B cell (primary cell): ENCODE data around the gene LYRM2. TPM values are rescaled to one million over a fixed set of nuclear protein-coding genes. Genes with fewer than 3 reads are reported as not detected.

Source experiments
- ATAC-seq: fragments of 200-7000 bp; cut with Tn5 transposase; one replicate; pipeline ENCODE4 v1.10.0; 2021; ENCODE audit warnings: low read depth, mild to moderate bottlenecking, moderate number of reproducible peaks, moderate library complexity
- CTCF ChIA-PET: fragments of 350-600 bp; sonication (Branson Sonifier 250); formaldehyde crosslinking; loops from one replicate; lab custom pipeline; 2021; ENCODE audit warnings: antibody characterized with exemption, inconsistent platforms; lab: Charles Lee
- POLR2A ChIA-PET: fragments of 350-600 bp; sonication (Branson Sonifier 250); formaldehyde crosslinking; loops from one replicate; lab custom pipeline; 2021; ENCODE audit warnings: antibody characterized with exemption; lab: Charles Lee
- DNase-seq: peaks from one replicate; pipeline ENCODE4 v3.0.0; 2013
- H2AFZ ChIP-seq: 2 replicates; pipeline ENCODE4 v1.6.1; 2012; ENCODE audit warnings: mild to moderate bottlenecking, low read depth, low read length; ENCODE audit not compliant: insufficient read depth, poor library complexity, severe bottlenecking
- H3K27ac ChIP-seq, 2 donors: 1 replicate in 1 of 2; 2 replicates in 1 of 2; pipeline ENCODE4 v1.5.1; 2012 to 2013; ENCODE audit warnings: low read length in 2 of 2, mild to moderate bottlenecking in 2 of 2, moderate library complexity in 1 of 2
- H3K27me3 ChIP-seq, 4 experiments: fragments of 200-600 bp in 1 of 4; sonication (generic) in 1 of 4; replicated peaks in 1 of 4; 1 replicate in 2 of 4; 2 replicates in 2 of 4; pipeline versions ENCODE4 v1.6.1 to v1.7.0; 2013 to 2016; ENCODE audit warnings: low read length in 3 of 4, mild to moderate bottlenecking in 2 of 4, mixed read lengths in 1 of 4, moderate library complexity in 1 of 4; ENCODE audit not compliant: insufficient read depth in 4 of 4, control insufficient read depth in 3 of 4; ENCODE audit errors: control extremely low read depth in 1 of 4
- H3K36me3 ChIP-seq, 2 experiments: replicated peaks in 1 of 2; 1 replicate in 1 of 2; 2 replicates in 1 of 2; pipeline versions ENCODE4 v1.6.1 to v1.7.1; 2013; ENCODE audit warnings: low read length in 1 of 2; ENCODE audit not compliant: insufficient read depth in 2 of 2, control insufficient read depth in 1 of 2; ENCODE audit errors: control extremely low read depth in 1 of 2, extremely low read depth in 1 of 2
- H3K4me1 ChIP-seq, 2 donors: fragments of 200-600 bp in 1 of 2; sonication (generic) in 1 of 2; 1 replicate in 1 of 2; 2 replicates in 1 of 2; pipeline versions ENCODE4 v1.5.1 to v1.6.1; 2013 to 2017; ENCODE audit warnings: low read length in 2 of 2; ENCODE audit not compliant: control insufficient read depth in 2 of 2, insufficient read depth in 2 of 2
- H3K4me2 ChIP-seq: replicated peaks from 2 replicates; pipeline ENCODE3; 2012; ENCODE audit warnings: mild to moderate bottlenecking, low read depth, low read length; ENCODE audit not compliant: poor library complexity, severe bottlenecking
- H3K4me3 ChIP-seq, 5 experiments: fragments of 200-600 bp in 1 of 5; sonication (generic) in 1 of 5; 1 replicate in 3 of 5; 2 replicates in 2 of 5; pipeline versions ENCODE4 v1.5.1 to v1.7.0; 2011 to 2016; ENCODE audit warnings: low read length in 4 of 5, mild to moderate bottlenecking in 4 of 5, low read depth in 2 of 5, control low read depth in 1 of 5, moderate library complexity in 1 of 5; ENCODE audit not compliant: insufficient read depth in 1 of 5; ENCODE audit errors: control extremely low read depth in 1 of 5, extremely low read depth in 1 of 5
- H3K79me2 ChIP-seq: fragments of 200-600 bp; sonication (generic); one replicate; pipeline ENCODE4 v1.6.0; 2016; ENCODE audit warnings: low read length; ENCODE audit not compliant: control insufficient read depth, insufficient read depth
- H3K9ac ChIP-seq: fragments of 200-600 bp; sonication (generic); 2 replicates; pipeline ENCODE4 v1.6.1; 2017; ENCODE audit warnings: mild to moderate bottlenecking, low read length, moderate library complexity
- H3K9me3 ChIP-seq, 3 donors: one replicate each; pipeline versions ENCODE4 v1.6.1 to v1.7.1; 2013; ENCODE audit warnings: low read length in 2 of 3; ENCODE audit not compliant: control insufficient read depth in 2 of 3, insufficient read depth in 1 of 3; ENCODE audit errors: control extremely low read depth in 1 of 3
- H4K20me1 ChIP-seq: 2 replicates; pipeline ENCODE4 v1.6.0; 2012; ENCODE audit warnings: mild to moderate bottlenecking, low read length; ENCODE audit not compliant: insufficient read depth, control insufficient read depth, poor library complexity, severe bottlenecking
- H3K27ac Mint-ChIP-seq: one replicate; pipeline ENCODE4 v1.8.0; 2021; ENCODE audit warnings: mixed read lengths
- H3K27me3 Mint-ChIP-seq: one replicate; pipeline ENCODE4 v1.8.0; 2021; ENCODE audit warnings: mixed read lengths
- H3K4me1 Mint-ChIP-seq: one replicate; pipeline ENCODE4 v1.8.0; 2021; ENCODE audit warnings: mixed read lengths
- H3K4me3 Mint-ChIP-seq: one replicate; pipeline ENCODE4 v1.8.0; 2021; ENCODE audit warnings: mixed read lengths
- H3K9me3 Mint-ChIP-seq: one replicate; pipeline ENCODE4 v1.8.0; 2022; ENCODE audit warnings: mixed read lengths; ENCODE audit not compliant: insufficient read depth
- EZH2 ChIP-seq: IDR thresholded peaks from 2 replicates; pipeline ENCODE4 v1.6.1; 2012; ENCODE audit warnings: borderline replicate concordance, low read depth, mild to moderate bottlenecking, moderate library complexity, low read length; ENCODE audit not compliant: insufficient read depth, poor library complexity, severe bottlenecking
- WGBS: methylation state at CpG from one replicate; pipeline ENCODE4 v1.1.5; 2013; ENCODE audit warnings: missing lambda C conversion rate; ENCODE audit not compliant: insufficient coverage; 5-methylcytosine and 5-hydroxymethylcytosine counted together
- intact Hi-C: fragments of 100-400 bp; cut with micrococcal nuclease; formaldehyde crosslinking; loops from one replicate; pipeline ENCODE4 v1.10.0; 2022
- polyA plus RNA-seq: library from polyadenylated mRNA; depleted of rRNA; stranded (reverse); fragments of >200 nt; gene quantifications from 2 replicates; pipeline ENCODE4 v1.2.3, GENCODE V29; 2012
- total RNA-seq, 2 donors: library from RNA; stranded (reverse); fragments of 120-200 nt in 1 of 2; gene quantifications; 1 replicate in 1 of 2; 2 replicates in 1 of 2; pipeline versions ENCODE4 v1.2.3 to v1.2.4, GENCODE V29; 2013 to 2022
- TF ChIP-seq, protein P1 (sequence below): fragments of 200-600 bp; IDR thresholded peaks from one replicate; pipeline ENCODE4 v1.8.0; 2022; ENCODE audit warnings: antibody characterized with exemption, mild to moderate bottlenecking

Gene LYRM2
- total and polyA plus RNA-seq, 2 donors (not counting 1 experiment from before 2014, with no cell fraction given), result 17.6 to 33.7 TPM

DNA sequence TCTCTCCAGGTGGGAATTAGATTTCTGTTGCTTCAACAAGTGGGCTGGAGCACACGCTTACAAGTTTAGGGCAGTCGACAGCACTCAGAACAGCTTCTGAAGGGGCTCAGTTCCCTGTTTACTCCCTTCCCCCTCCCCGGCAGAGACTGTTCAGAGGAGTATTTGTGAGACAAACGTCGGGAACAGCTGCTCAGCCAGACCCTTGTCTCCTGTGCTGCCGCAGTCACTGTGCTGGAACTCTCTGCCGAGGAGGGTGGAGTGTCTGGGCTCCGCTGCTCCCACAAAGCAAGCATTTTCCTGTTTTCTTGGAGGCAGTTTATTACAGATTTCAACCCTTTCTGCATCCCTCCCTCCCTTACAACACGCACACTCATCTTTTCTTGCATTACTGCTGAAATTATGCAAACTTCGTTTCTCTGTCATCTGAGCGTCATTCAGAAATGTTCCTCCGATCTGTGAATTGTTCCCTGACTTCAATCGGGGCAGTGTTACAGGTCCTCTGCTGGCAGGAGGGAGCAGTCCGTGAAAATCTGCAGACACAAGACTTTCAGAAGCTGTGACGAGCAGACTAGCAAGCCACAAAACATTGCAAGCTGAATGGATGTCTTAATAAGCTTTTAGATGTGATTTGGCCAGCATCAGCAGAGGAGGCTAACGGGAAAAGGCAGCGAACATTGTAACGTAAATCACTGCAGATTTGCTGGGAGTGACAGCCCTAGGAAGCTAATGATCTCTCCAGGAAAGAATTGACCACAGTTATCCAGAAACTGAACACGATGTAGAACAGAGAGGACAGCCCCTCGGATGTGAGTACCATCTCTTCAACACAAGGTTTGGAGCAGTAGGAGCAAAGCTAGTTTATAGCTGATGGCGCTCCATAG is 76.2 kb downstream of the LYRM2 start:
- Histone ChIP-seq H3K4me2 (no peak overlapping the region), H3K9me3 (peaks cover 0 to 4% (median 0%) of the 10 kb centered on the region in 3 donors), H3K4me1 (no peaks in the 10 kb centered on the region), H3K27me3 (no peaks in the 10 kb centered on the region), H3K79me2 (no peaks in the 10 kb centered on the region), H3K4me3 (no peak overlapping the region), H3K9ac (no peak overlapping the region), H3K27ac (no peak overlapping the region), H4K20me1 (no peaks in the 10 kb centered on the region), H2AFZ (no peak overlapping the region), H3K36me3 (no peaks in the 10 kb centered on the region)
- ChIA-PET CTCF (interaction anchor here (1.2 kb wide), 1 partner anchor 23 kb away, joined by 3 read pairs; no protein-coding TSS in a partner anchor), POLR2A (no interaction called here)
- H3K27me3 Mint-ChIP-seq, result no peaks in the 10 kb centered on the region
- H3K9me3 Mint-ChIP-seq, result peaks cover under 1% of the 10 kb centered on the region
- 93% methylated on average over 19 of the region's 21 CpGs for WGBS
- intact Hi-C loops, result no loop called here
- no peak overlapping the region for H3K27ac Mint-ChIP-seq
- DNase-seq (no peak), ATAC-seq (no peak)
- TF ChIP-seq, protein P1, sequence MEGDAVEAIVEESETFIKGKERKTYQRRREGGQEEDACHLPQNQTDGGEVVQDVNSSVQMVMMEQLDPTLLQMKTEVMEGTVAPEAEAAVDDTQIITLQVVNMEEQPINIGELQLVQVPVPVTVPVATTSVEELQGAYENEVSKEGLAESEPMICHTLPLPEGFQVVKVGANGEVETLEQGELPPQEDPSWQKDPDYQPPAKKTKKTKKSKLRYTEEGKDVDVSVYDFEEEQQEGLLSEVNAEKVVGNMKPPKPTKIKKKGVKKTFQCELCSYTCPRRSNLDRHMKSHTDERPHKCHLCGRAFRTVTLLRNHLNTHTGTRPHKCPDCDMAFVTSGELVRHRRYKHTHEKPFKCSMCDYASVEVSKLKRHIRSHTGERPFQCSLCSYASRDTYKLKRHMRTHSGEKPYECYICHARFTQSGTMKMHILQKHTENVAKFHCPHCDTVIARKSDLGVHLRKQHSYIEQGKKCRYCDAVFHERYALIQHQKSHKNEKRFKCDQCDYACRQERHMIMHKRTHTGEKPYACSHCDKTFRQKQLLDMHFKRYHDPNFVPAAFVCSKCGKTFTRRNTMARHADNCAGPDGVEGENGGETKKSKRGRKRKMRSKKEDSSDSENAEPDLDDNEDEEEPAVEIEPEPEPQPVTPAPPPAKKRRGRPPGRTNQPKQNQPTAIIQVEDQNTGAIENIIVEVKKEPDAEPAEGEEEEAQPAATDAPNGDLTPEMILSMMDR, result no peak
- TF ChIP-seq EZH2, result no peak
- H3K4me3 Mint-ChIP-seq, result no peak overlapping the region
- no peaks in the 10 kb centered on the region for H3K4me1 Mint-ChIP-seq

DNA sequence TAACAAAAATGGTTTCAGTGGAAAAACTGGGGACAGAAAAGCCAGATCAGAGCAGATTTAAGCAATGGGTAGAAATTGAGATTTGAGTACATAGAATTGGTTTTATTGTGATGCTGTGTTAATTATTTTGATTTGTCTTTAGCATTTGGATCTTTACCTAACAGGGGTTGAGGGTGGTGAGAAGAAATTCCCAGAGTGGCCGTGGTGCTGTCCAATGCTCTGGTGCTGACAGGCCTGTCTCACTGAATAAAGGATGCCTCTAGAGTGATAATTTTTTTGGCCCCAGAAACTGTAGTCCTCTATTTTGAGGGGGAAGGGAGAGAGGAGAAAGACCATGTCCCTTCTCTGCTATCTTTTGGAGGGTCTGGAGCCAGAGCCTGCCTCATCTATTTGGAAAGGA is 79.1 kb downstream of the LYRM2 start:
- ATAC-seq, result no peak
- Histone ChIP-seq H3K4me3 (no peak overlapping the region), H3K4me2 (no peak overlapping the region), H3K4me1 (no peaks in the 10 kb centered on the region), H3K9me3 (peaks cover 0 to 4% (median 0%) of the 10 kb centered on the region in 3 donors), H4K20me1 (no peaks in the 10 kb centered on the region), H3K79me2 (no peaks in the 10 kb centered on the region), H3K27ac (no peak overlapping the region), H2AFZ (no peak overlapping the region), H3K27me3 (no peaks in the 10 kb centered on the region), H3K36me3 (no peaks in the 10 kb centered on the region), H3K9ac (no peak overlapping the region)
- TF ChIP-seq, protein P1, result no peak
- no peak for TF ChIP-seq EZH2
- peaks cover 7% of the 10 kb centered on the region for H3K27me3 Mint-ChIP-seq
- ChIA-PET POLR2A (no interaction called here), CTCF (no interaction called here)
- H3K9me3 Mint-ChIP-seq, result peaks cover 5% of the 10 kb centered on the region
- intact Hi-C loops, result no loop called here
- no peak overlapping the region for H3K4me3 Mint-ChIP-seq
- DNase-seq, result no peak
- no peak overlapping the region for H3K27ac Mint-ChIP-seq
- H3K4me1 Mint-ChIP-seq, result no peaks in the 10 kb centered on the region
- WGBS, result 77% methylated on average over 1 of the region's 1 CpG
